Measurements from ENCODE around the gene ERVK3-1.

The ERVK3-1 gene

GRCh38 chr19:58356766-58357480 lies 51.7 kb downstream of the ERVK3-1 start:
- DNase-seq = peak; percentile 11
- H3K36me3 ChIP-seq (replicated peaks) = no peaks in the 10 kb centered on the region
- no peak for TF ChIP-seq CTCF (IDR thresholded peaks at IDR 0.05; ENCODE audit: low read depth, low read length, missing control alignments)
- H3K27me3 ChIP-seq (replicated peaks) = no peaks in the 10 kb centered on the region
- H3K4me3 ChIP-seq (ENCODE audit: low read depth, low read length) = peak overlapping the region; percentile 29
- in situ Hi-C loops (cut with HindIII; ENCODE audit: low pct_ligation_motif_present, low sequenced_read_pairs) = no loop called here
- no peak overlapping the region for H3K27ac ChIP-seq

- no peak overlapping the region for H3K4me3 ChIP-seq (ENCODE audit: low read depth, low read length)
- TF ChIP-seq CTCF (IDR thresholded peaks at IDR 0.05; ENCODE audit: low read depth, low read length, missing control alignments) = no peak
- H3K27ac ChIP-seq = no peak overlapping the region
- H3K27me3 ChIP-seq (replicated peaks) = no peaks in the 10 kb centered on the region
- H3K36me3 ChIP-seq (replicated peaks) = no peaks in the 10 kb centered on the region
- in situ Hi-C loops (cut with HindIII; ENCODE audit: low pct_ligation_motif_present, low sequenced_read_pairs) = no loop called here
- DNase-seq = no peak
These were observed 52.4 kb downstream of the ERVK3-1 start for GRCh38 chr19:58357481-58358145.

DNA sequence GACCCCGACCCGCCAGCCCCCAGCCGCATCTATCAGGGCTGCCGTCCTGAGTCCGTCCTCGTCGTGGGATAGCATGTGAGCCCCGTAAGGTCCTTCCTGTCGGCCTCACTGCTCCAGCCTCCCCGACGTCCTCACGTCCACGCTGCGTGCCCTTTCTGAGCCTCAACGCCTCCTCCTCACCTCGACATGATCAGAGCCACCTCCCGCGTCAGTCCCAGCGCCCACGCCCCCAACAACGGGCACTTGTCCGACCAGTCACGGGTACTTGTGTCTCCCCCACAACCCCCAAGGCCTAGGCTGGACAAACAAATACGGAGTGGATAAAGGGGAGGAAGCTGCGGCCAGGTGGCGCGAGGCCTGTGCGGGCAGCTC lies 56.7 kb downstream of the ERVK3-1 start:
- in situ Hi-C loops (cut with HindIII; ENCODE audit: low pct_ligation_motif_present, low sequenced_read_pairs) = no loop called here
- Histone ChIP-seq H3K27ac (peak overlapping the region; percentile 77), H3K36me3 (replicated peaks) (no peaks in the 10 kb centered on the region), H3K27me3 (replicated peaks) (no peaks in the 10 kb centered on the region), H3K4me3 (ENCODE audit: low read depth, low read length) (peak overlapping the region; percentile 72)
- no peak for DNase-seq
- no peak for TF ChIP-seq CTCF (IDR thresholded peaks at IDR 0.05; ENCODE audit: low read depth, low read length, missing control alignments)

GRCh38 chr19:58362272-58362994 lies 57.3 kb downstream of the ERVK3-1 start, which contains the start of gene ZNF497:
Gene ZNF497, minus strand, starts transcription at chr19:58362751. Its CDS starts 5,116 bp downstream, at chr19:58357635.
- DNase-seq = peak; percentile 93
- Histone ChIP-seq H3K27ac (peak within 1 kb of the TSS; percentile 77), H3K4me3 (ENCODE audit: low read depth, low read length) (peak within 1 kb of the TSS; percentile 72), H3K27me3 (replicated peaks) (no peaks in the 10 kb centered on the region), H3K36me3 (replicated peaks) (no peaks in the 10 kb centered on the region)
- in situ Hi-C loops (cut with HindIII; ENCODE audit: low pct_ligation_motif_present, low sequenced_read_pairs) = no loop called here
- TF ChIP-seq CTCF (IDR thresholded peaks at IDR 0.05; ENCODE audit: low read depth, low read length, missing control alignments) = no peak

GRCh38 chr19:58364146-58364545 lies 59.0 kb downstream of the ERVK3-1 start:
- DNase-seq = no peak
- Histone ChIP-seq H3K27ac (no peak overlapping the region), H3K36me3 (replicated peaks) (no peaks in the 10 kb centered on the region), H3K4me3 (ENCODE audit: low read depth, low read length) (no peak overlapping the region), H3K27me3 (replicated peaks) (no peaks in the 10 kb centered on the region)
- TF ChIP-seq CTCF (IDR thresholded peaks at IDR 0.05; ENCODE audit: low read depth, low read length, missing control alignments) = no peak
- in situ Hi-C loops (cut with HindIII; ENCODE audit: low pct_ligation_motif_present, low sequenced_read_pairs) = no loop called here

Data from brain microvascular endothelial cell (primary cell).